Measurements from ENCODE around the gene UBE2J2. TPM values are rescaled to one million over a fixed set of nuclear protein-coding genes. Genes with fewer than 3 reads are reported as not detected.
"Not testable (repeated sequence)": the region's sequence is repeated elsewhere in the genome, so short reads cannot be mapped to it uniquely, and the experiment has no call there.

The UBE2J2 gene
- total and polyA plus RNA-seq, 3 donors from 2014 or later = 133 to 203 (median 139) TPM

DNA sequence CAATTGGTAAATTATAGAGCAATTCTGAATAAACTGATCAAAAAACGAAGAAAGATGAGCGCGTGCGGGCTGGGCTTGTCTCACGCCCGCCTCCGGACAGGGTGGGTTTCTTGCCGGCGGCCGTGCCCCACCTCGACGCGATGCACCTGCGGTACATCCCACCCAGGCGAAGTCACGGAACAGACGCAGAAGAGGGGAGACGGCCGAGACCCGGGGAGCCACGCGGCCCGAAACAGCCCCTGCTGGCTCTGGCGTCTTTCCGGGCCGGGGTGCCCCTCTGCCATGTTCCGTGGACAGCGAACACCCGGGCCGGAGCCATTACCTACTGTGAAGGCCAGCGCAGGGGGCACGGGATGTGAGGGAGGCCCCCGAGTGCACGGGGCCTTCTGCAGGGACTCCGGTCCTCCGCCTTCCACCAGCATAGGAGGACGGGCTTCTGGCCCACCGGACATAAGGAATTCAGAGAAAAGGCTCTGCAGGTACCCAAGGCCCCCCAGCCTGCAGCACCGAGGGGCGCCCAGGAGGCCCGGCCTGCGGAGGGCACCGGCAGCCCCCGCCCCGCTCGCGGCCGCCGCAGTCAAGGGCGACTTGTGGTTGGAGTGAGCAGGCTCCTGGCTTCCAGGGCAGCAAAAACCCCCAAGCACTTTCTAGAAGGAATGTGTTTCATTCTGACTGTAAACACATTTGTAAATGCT is 19.5 kb downstream of the UBE2J2 start:
- H3K27ac ChIP-seq = no peak overlapping the region
- TF ChIP-seq POLR2A (IDR thresholded peaks at IDR 0.05) (no peak), CTCF (IDR thresholded peaks at IDR 0.05) (no peak)
- no peak overlapping the region for H3K4me3 ChIP-seq
- no peaks in the 10 kb centered on the region for H3K9me3 ChIP-seq
- H3K4me1 ChIP-seq = peaks cover 5% of the 10 kb centered on the region
- no peaks in the 10 kb centered on the region for H3K36me3 ChIP-seq (ENCODE audit: low read depth, missing control alignments)
- H3K27me3 ChIP-seq = no peaks in the 10 kb centered on the region
- no peak for DNase-seq
- intact Hi-C loops (cut with DNase I; ENCODE audit: low total_unique reads) = no loop called here
- WGBS, 2 donors = 91 to 94% methylated on average over 25 to 49 of the region's 50 CpGs

GRCh38 chr1:1253314-1253713 is 20.3 kb downstream of the UBE2J2 start:
- no peak for TF ChIP-seq POLR2A (IDR thresholded peaks at IDR 0.05)
- H3K36me3 ChIP-seq (ENCODE audit: low read depth, missing control alignments) = no peaks in the 10 kb centered on the region
- no peaks in the 10 kb centered on the region for H3K9me3 ChIP-seq
- H3K27me3 ChIP-seq = no peaks in the 10 kb centered on the region
- no peak overlapping the region for H3K4me3 ChIP-seq
- intact Hi-C loops (cut with DNase I; ENCODE audit: low total_unique reads) = no loop called here
- peaks cover 5% of the 10 kb centered on the region for H3K4me1 ChIP-seq
- 84 to 91% methylated on average over 12 of the region's 12 CpGs for WGBS, 2 donors
- DNase-seq = no peak
- H3K27ac ChIP-seq = no peak overlapping the region

- Histone ChIP-seq H3K4me3 (no peak overlapping the region), H3K4me1 (peaks cover 8% of the 10 kb centered on the region), H3K9me3 (no peaks in the 10 kb centered on the region), H3K36me3 (ENCODE audit: low read depth, missing control alignments) (no peaks in the 10 kb centered on the region), H3K27me3 (no peaks in the 10 kb centered on the region), H3K27ac (peak overlapping the region in 1 of 2 donors; percentile 11)
- no peak for DNase-seq
- intact Hi-C loops (cut with DNase I; ENCODE audit: low total_unique reads) = no loop called here
- no peak for TF ChIP-seq POLR2A (IDR thresholded peaks at IDR 0.05)
- no peak for TF ChIP-seq CTCF (IDR thresholded peaks at IDR 0.05)
- 75 to 79% methylated on average over 15 to 16 of the region's 16 CpGs for WGBS, 2 donors
These were observed 22.8 kb downstream of the UBE2J2 start for GRCh38 chr1:1250786-1251284.

- not testable (repeated sequence) for H3K9me3 ChIP-seq; H3K36me3 ChIP-seq (ENCODE audit: low read depth, missing control alignments); H3K4me3 ChIP-seq; DNase-seq; H3K27me3 ChIP-seq; H3K27ac ChIP-seq; H3K4me1 ChIP-seq
- WGBS, 2 donors = 87 to 92% methylated on average over 3 to 18 of the region's 21 CpGs
- intact Hi-C loops (cut with DNase I; ENCODE audit: low total_unique reads) = loop anchor here (10.0 kb wide), 1 partner anchor 123 kb away; no protein-coding TSS in a partner anchor
These were observed 25.4 kb downstream of the UBE2J2 start for GRCh38 chr1:1248009-1248913.

- Histone ChIP-seq H3K4me3 (no peak overlapping the region), H3K36me3 (ENCODE audit: low read depth, missing control alignments) (no peaks in the 10 kb centered on the region), H3K27me3 (no peaks in the 10 kb centered on the region), H3K4me1 (peaks cover 8% of the 10 kb centered on the region), H3K9me3 (no peaks in the 10 kb centered on the region), H3K27ac (no peak overlapping the region)
- TF ChIP-seq CTCF (IDR thresholded peaks at IDR 0.05) = no peak
- no peak for TF ChIP-seq POLR2A (IDR thresholded peaks at IDR 0.05)
- no peak for DNase-seq
- intact Hi-C loops (cut with DNase I; ENCODE audit: low total_unique reads) = loop anchor here (10.0 kb wide), 1 partner anchor 123 kb away; no protein-coding TSS in a partner anchor
- WGBS, 2 donors = 67 to 75% methylated on average over 9 to 22 of the region's 25 CpGs
These were observed 26.2 kb downstream of the UBE2J2 start for GRCh38 chr1:1247341-1247913.

All from testis (tissue), 3 donors.